DOHH2 (cell line): ENCODE data around the gene SPOCK3.

ENCODE experiments used
- CTCF ChIP-seq: fragments of 200-600 bp; sonication (generic); IDR thresholded peaks from one replicate; pipeline ENCODE4 v1.5.1; 2014; ENCODE audit warnings: antibody characterized with exemption, mild to moderate bottlenecking, low read depth, low read length; ENCODE audit not compliant: poor library complexity, severe bottlenecking
- EZH2phosphoT487 ChIP-seq: fragments of 200-600 bp; sonication (generic); IDR thresholded peaks from 2 replicates; pipeline ENCODE4 v1.6.1; 2017; ENCODE audit warnings: borderline replicate concordance, mild to moderate bottlenecking, antibody characterized with exemption, low read length, moderate library complexity, mixed read lengths

- TF ChIP-seq CTCF (no peak), EZH2phosphoT487 (no peak)
Measured at GRCh38 chr4:166887457-166887856, 346.8 kb downstream of the SPOCK3 start.
